Stimulated activated CD4-positive, alpha-beta T cell treated with anti-CD3 and anti-CD28 coated beads, Interleukin-4, amount 100 ng/mL, for 48 hours (primary cell): ENCODE measurements around the gene CCDC183.
A peak's percentile ranks its signal among the peaks of the same experiment; 100 is the strongest.
"Not testable (repeated sequence)": the region's sequence is repeated elsewhere in the genome, so short reads cannot be mapped to it uniquely, and the experiment has no call there.

Source experiments
- DNase-seq, 2 donors: peaks; one replicate each; pipeline ENCODE4 v3.0.0-alpha.2; 2020; ENCODE audit warnings: low read depth in 2 of 2

The CCDC183 gene

GRCh38 chr9:136760834-136761544 lies 35.1 kb upstream of the CCDC183 start:
- DNase-seq: not testable (repeated sequence)

DNA sequence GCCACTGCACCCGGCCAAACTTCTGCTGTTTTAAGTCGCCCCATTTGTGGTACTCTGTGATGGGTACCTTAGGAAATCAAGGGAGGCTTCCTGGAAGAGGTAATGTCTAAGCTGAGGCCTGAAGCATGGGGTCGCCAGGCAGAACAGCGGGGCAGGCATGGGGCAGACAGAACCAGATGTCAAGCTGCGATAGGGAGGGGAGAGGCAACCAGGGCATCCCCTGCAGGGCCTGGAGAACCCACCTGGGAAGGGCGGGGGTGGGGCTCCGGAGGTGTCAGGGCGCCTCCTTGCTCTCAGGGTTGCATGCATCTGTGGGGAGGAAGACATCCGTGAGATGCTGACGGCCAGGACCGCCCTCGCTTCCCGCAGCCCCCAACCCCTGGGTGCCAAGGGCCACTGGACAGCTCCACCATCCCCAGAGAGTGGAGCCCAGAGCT lies 34.6 kb upstream of the CCDC183 start:
- no peak for DNase-seq

DNA sequence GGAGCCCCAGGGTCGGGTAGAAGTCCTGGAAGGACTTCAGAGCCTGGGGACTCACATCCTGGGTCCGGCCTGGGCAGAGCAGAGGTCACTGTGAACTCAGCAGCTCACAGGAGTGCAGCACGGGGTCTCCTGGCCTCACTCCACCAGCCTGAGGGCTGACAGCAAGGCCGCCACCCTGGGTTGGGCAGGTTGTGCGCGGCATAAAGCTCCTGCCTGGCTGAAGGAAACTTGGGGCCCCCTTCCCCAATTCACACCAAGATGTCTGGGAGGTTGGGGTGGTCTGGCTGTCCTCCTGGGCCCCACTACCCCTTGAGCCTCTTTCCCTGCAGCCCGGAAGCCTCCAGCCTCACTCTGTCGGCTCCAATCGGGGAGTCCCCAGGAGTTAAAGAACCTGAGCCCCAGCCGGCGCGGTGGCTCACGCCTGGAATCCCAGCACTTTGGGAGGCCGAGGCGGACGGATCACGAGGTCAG lies 33.9 kb upstream of the CCDC183 start:
- no peak for DNase-seq

- DNase-seq: peak; percentile 56 to 60
Measured at GRCh38 chr9:136762915-136763648, 33.1 kb upstream of the CCDC183 start.

DNA sequence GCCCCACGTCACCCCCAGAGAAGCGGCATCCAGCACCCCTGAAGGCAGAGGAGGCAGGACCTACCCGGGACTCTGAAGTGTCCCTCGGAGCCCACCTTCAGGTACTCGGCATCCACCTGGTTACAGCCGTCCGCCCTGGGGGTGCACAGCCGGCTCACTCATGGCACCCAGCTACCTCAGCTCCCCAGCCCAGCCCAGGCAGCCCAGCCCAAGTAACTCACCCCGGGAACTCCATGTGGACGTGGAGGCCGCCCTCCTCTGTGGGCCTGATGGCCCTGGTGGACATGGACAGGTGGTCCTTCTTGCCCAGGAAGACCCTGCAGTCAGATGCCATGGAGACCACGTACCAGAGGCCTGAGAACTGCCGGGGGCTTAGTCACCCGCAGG lies 32.5 kb upstream of the CCDC183 start:
- no peak for DNase-seq

DNA sequence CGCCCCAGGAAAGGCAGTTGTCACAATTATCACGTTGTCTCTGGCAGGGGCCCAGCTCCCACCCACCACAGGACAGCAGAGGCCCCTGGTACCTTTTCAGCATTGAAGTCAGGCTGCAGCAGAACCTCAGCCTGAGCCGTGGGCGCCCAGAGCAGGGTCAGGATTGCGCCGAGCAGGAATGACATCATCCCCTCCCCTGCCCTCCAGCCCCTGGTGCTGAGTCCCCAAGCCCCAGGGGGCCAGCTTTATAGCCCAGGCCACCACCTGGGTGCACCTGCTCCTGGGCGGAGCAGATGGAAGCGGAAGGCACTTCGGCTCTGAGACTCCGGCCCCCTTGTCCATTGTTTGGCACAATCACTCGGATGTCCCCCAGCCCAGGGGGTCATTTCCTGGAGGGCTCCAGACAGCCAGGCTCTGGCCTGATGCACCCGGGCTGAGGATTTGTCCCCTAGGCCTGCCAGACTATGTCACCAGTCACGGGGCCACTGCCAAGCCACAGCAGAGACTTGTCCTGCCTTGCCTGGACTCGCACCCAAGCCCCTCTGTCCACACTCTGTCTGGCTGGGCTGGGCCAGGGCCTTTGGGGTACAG lies 31.7 kb upstream of the CCDC183 start, which contains the start of gene LCN15:
LCN15 (minus strand) TSS at position 218 of the 591 bp plus-strand sequence; CDS start at position 188, 30 bp downstream.
- no peak for DNase-seq

GRCh38 chr9:136765041-136765440 lies 31.1 kb upstream of the CCDC183 start:
- DNase-seq: no peak

DNA sequence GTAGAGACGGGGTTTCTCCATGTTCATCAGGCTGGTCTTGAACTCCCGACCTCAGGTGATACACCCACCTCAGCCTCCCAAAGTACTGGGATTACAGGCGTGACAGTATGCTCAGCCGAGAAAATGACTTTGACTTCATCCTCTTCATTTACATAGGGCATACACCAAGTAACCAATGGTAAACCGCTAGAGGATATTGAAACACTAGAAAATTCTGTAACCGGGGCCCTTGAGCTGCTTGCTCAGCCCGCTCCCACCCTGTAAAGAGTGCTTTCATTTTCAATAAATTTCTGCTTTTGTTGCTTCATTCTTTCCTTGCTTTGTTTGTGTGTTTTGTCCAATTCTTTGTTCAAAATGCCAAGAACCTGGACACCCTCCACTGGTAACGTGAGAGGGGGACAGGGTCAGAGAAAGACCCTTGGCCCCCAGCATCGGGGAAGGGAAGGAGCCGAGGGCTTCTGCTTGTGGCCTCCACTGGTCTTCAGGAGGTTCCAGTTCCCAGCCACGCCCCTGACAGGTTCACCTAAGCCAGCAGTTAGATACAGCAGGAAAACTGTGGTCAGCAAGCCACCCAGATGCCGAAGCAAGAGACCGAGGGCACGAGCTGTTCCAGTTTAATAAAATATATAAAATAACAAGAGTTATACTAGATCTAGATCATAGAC lies 30.3 kb upstream of the CCDC183 start:
- not testable (repeated sequence) for DNase-seq

- DNase-seq: peak; percentile 30 to 53
Measured at GRCh38 chr9:136766410-136767120, 29.6 kb upstream of the CCDC183 start.

DNA sequence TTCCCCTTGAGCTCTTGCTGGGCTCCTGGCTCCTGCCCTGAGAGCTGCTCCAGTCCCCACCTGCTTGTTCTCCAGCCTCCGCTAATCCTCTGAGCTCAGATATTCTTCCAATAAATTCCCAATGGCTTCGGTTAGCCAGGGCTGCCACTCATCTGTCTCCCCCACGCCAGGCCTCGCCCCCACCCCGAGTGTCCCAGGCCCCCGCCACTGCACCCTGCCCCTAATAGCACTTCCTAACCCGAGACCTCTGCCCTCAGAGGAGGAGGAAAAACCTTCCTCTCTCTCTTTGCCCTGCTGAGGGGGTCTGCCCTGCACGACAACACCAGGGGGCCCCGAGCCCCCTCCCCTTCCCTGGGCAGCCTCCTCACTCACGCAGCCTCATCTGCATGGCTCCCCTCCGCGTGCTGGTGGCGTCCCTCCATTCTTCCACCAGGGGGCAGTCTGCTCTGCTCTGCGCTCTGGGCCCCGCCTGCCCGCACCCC lies 26.4 kb upstream of the CCDC183 start:
- DNase-seq: peak; percentile 43 to 58

DNA sequence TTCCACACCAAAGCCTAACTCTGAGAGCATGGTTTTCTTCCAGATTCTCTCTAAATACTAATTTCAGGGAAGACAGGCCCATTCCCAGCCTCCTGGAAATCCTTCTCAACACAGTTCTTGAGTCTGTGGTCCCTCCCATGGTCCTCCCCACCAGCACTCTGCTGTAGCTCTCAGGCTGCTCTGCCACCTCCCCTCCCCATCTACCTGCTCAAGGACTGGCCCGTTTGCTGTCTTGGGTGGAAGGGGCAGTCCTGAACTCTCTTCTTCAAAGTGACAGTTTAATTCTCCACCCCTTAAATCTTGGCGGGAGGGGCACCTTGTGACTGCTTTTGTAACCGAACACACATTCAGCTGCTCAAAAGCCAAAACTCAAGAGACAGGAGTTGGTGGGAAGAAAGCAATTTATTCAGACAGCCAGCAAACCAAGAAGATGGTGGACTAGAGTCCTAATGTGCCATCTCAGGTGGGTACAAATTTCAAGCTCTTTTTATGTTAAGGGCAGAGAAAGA lies 24.2 kb upstream of the CCDC183 start:
- no peak for DNase-seq

DNA sequence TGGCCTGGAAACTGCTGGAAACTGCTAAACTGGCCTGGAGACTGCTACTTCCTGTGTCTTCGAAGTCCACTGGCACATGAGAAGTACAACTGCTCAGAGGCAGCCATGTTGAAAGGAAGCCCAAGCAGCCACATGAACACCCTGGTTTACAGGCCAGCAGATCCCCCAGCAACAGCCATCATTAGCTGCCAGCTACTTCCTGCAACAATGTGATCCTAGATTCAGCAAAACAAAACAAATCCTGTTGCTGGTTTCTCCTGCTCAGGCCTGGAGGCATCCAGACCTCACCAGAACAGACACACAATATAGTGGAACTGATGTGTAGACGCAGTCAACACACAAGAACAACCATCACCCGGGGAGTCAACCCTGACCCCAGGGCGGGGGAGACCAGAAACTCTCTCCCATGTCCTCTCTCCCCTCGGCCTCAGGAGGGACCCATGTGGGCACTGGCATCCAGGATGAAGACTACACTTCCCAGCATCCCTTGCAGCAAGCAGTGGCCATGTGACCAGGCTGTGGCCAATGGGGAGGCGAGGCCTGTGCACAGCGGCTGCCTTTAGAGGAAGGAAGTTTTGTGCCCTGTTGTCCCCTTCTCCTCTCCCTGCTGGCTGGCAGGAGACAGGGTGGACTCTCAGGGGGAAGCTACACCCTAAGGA lies 22.6 kb upstream of the CCDC183 start:
- peak in 1 of 2 donors; percentile 24 for DNase-seq

GRCh38 chr9:136774416-136775045 lies 21.6 kb upstream of the CCDC183 start:
- DNase-seq: no peak

DNA sequence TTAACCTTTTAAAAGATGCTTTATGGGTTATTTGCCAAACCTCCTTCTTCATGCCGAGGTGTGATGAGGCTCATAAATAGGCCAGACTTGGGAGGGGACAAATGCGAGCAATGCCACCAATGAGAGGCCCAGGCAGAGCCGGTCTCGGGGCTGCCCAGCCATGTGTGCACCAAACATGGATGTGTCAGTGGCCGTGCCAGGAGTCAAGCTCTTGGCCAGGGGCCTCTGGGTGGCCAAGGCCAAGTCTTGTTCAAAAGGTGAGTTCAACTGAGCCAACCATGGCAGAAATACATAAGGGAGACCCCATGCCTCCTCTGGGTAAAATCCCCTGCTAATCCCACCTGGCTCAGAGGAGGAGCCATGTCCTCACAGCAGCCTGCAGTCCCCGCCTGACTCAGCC lies 20.9 kb upstream of the CCDC183 start:
- DNase-seq: no peak

DNA sequence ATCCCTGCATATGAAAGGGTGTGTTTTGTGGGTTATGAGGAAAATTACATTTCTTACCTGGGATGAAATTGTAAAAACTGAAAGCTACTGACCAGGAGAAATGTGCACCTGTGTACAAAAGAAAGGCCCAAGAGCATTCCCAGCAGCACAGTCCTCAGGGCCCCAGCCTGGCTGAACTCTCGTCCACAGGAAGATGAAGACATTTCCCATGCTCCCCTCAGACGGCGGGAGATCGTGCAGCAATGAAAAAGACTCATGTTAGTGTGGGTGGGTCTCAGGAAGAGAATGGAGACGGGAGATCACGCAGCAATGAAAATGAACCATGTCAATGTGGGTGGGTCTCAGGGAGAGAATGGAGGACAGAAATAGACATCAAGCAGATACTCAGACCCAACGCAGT lies 19.2 kb upstream of the CCDC183 start:
- DNase-seq: no peak

- DNase-seq: no peak
Measured at GRCh38 chr9:136777359-136777758, 18.8 kb upstream of the CCDC183 start.

DNA sequence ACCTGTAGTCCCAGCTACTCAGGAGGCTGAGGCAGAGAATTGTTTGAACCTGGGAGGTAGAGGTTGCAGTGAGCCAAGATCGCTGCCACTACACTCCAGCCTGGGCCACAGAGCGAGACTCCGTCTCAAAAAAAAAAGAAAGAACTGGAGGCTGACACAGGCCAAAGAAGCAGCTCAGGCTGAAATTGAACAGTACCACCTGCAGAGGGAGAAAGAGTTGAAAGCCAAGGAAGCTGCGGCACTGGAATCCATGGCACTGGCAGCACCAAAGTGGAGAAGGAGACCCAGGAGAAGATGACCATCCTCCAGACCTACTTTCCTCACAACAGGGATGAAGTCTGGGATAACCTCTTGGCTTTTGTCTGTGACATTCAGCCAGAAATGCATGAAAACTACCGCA lies 16.3 kb upstream of the CCDC183 start:
- no peak for DNase-seq

GRCh38 chr9:136782452-136782851 lies 13.7 kb upstream of the CCDC183 start:
- no peak for DNase-seq

DNA sequence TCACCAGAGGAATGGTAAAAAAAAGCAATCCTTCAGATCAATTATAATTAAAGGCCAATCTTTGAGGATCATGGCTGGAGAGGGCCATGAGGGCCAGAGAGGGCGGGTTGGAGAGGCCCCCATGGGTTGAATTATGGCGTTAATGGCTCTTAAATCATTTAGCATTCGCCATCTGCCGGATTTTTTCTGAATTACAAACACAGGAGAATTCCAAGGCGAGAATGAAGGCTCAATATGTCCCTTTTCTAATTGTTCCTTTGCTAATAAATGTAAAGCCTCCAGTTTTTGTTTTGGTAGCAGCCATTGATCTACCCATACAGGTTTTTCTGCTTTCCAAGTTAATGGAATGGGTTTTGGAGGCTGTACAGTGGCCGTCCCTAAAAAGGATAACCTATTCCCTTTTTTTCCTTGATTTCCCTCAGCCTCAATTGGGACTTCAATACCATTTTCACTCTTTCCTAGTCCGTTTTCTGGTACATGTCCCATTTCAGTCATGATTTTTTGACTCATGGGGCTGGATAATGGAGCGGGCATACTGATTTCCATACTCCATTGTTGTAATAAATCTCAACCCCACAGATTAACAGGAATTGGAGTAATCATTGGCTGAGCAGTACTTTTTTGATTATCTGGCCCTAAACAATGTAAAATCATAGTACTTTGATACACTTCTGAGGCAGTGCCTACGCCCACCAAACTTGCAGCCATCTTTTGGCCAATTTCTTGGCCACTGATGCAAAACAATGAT lies 11.7 kb upstream of the CCDC183 start:
- no peak for DNase-seq
